Psoas muscle (tissue), 8 donors: Measurements from ENCODE around the gene TMEM267. TPM values are rescaled to one million over a fixed set of nuclear protein-coding genes. Genes with fewer than 3 reads are reported as not detected.

Experiments used
- ATAC-seq, 4 donors: fragments of 200-7000 bp; cut with Tn5 transposase; one replicate each; pipeline ENCODE4 v1.9.1; 2020; ENCODE audit warnings: moderate library complexity in 3 of 4, mild to moderate bottlenecking in 2 of 4
- DNase-seq, 2 donors: peaks; one replicate each; pipeline ENCODE4 v3.0.0-alpha.2; 2020
- H3K27ac ChIP-seq: fragments of 200-600 bp; one replicate; pipeline ENCODE4 v1.8.0; 2022
- H3K27me3 ChIP-seq, 3 donors: fragments of 200-600 bp in 1 of 3; one replicate each; pipeline versions ENCODE4 v1.6.1 to v1.8.0; 2013 to 2022; ENCODE audit warnings: low read length in 2 of 3, mild to moderate bottlenecking in 2 of 3, moderate library complexity in 1 of 3; ENCODE audit not compliant: insufficient read depth in 3 of 3
- H3K36me3 ChIP-seq, 2 donors: fragments of 200-600 bp in 1 of 2; one replicate each; pipeline versions ENCODE4 v1.6.1 to v1.8.0; 2013 to 2022; ENCODE audit warnings: low read depth in 1 of 2, mild to moderate bottlenecking in 1 of 2, moderate library complexity in 1 of 2; ENCODE audit not compliant: insufficient read depth in 1 of 2
- H3K4me1 ChIP-seq: fragments of 200-600 bp; one replicate; pipeline ENCODE4 v1.8.0; 2022
- H3K4me3 ChIP-seq: fragments of 200-600 bp; one replicate; pipeline ENCODE4 v1.8.0; 2022; ENCODE audit warnings: mild to moderate bottlenecking
- H3K9me3 ChIP-seq: fragments of 200-600 bp; one replicate; pipeline ENCODE4 v1.8.0; 2022
- WGBS, 3 donors: extraction: QIAGEN DNeasy Blood & Tissue Kit; methylation state at CpG; one replicate each; pipeline versions ENCODE4 v1.1.6 to v1.1.7; 2013; 5-methylcytosine and 5-hydroxymethylcytosine counted together
- intact Hi-C, 2 donors: fragments of 100-400 bp; cut with DNase I; formaldehyde crosslinking; loops; one replicate each; pipeline versions ENCODE4 v1.11.0 to v1.14.2; 2022
- long read RNA-seq, 2 donors: library from polyadenylated mRNA; unstranded; transcript quantifications; one replicate each; pipeline ENCODE4 v2.0.0, GENCODE V29; 2021
- polyA plus RNA-seq, 3 donors: library from polyadenylated mRNA; stranded (reverse); fragments of 200-250 nt; gene quantifications; one replicate each; pipeline ENCODE4 v1.2.3, GENCODE V29; 2013
- total RNA-seq, 4 donors: library from RNA; stranded (reverse); fragmentation: NEBNext Ultra II Directional in 2 of 4; extraction: Animal tissue kit (Norgen Biotek cat#: 25700) in 2 of 4; gene quantifications; one replicate each; pipeline versions ENCODE4 v1.2.1 to v1.2.4, GENCODE V29; 2021 to 2023
- TF ChIP-seq, protein P1 (sequence below): fragments of 200-600 bp; IDR thresholded peaks from one replicate; pipeline ENCODE4 v1.8.0; 2022; ENCODE audit warnings: antibody characterized with exemption
- donor health status: healthy with polysubstance abuse.
- donor health status: DM: no; HTN: no; CAD: no; lungs with moderate emphysema.
- donor health status: Bipolar disorder and iron deficiency.
- donor health status: healthy.
- donor health status: DM: yes; HTN: yes; CAD: no.
- donor health status: DM: no; HTN: no; CAD: no.
- donor health status: DM: no; HTN: no; CAD: no.
- donor health status: DM: yes; HTN: yes; CAD: no.

Gene TMEM267, protein sequence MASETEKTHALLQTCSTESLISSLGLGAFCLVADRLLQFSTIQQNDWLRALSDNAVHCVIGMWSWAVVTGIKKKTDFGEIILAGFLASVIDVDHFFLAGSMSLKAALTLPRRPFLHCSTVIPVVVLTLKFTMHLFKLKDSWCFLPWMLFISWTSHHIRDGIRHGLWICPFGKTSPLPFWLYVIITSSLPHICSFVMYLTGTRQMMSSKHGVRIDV
- total RNA-seq (1 to 10 TPM; 4.1 to 7.1 (median 6.1) TPM), polyA plus RNA-seq (1 to 10 TPM; 2.6 to 9.2 (median 5.4) TPM)
- long read RNA-seq, donor 1, transcript TMEM267-201 (3 exons, 2,338 nt), result major isoform, 5 of 9 reads
- long read RNA-seq, donor 1, partial matches to known transcripts, result 0 of 9 reads
- long read RNA-seq, donor 1, other reads (novel, unspliced or antisense), result 2 of 9 reads
- long read RNA-seq, donor 2, transcript TMEM267-201 (3 exons, 2,338 nt), result major isoform, 9 of 15 reads
- long read RNA-seq, donor 2, partial matches to known transcripts, result 3 of 15 reads
- long read RNA-seq, donor 2, other reads (novel, unspliced or antisense), result 2 of 15 reads

DNA sequence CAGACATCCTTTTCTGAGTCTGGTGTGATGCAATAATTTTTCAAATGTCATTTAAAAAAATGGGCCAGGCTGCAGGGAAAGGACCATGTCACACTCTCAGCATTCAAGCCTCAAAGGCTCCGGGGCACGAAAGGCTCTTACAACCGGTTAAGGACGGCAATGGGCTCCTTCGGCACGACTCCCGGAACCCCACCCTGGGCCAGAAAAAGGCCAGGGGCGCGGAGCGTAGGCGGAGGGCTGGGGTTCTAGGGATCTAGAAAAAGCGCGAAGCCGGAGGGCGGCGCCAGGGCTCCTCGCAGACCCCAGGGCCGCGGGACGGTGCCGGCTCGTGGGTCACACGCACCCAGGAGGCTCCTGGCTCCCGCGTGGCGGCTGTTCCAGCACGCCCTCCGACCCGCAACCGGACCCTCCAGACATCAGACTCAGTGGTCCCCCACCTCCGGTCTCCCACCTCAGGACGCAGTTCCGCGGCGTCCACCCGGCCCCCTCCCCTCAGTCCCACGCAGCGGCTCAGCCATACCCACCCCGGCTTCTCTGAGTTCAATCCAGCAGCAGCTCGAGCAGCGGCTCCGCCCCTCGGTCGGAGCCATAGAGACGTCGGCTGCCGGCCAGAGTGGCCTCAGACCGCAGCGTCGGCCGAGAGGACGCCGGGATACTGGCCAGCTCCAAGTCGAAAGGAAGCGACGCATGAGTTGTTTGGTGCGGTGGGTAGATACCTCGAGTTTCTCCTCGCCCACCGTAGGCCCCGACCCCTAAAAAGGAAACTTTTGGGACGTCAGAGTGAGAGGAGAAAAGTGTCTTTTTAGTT is at the start of gene TMEM267:
Gene TMEM267 (minus strand): TSS at position 568 of the 808 bp plus-strand sequence. CDS start 29,896 bp downstream, outside the sequence.
- Histone ChIP-seq H3K27ac (peak within 1 kb of the TSS; percentile 98), H3K36me3 (no peaks in the 10 kb centered on the region), H3K4me3 (peak within 1 kb of the TSS; percentile 90), H3K9me3 (no peaks in the 10 kb centered on the region), H3K4me1 (peaks cover 14% of the 10 kb centered on the region), H3K27me3 (no peaks in the 10 kb centered on the region)
- DNase-seq (peak; percentile 91 to 96), ATAC-seq (peak; percentile 95 to 97 (median 96))
- intact Hi-C loops, result loop anchor here in 1 of 2 donors (2.0 to 10.0 kb wide), 3 partner anchors 31 to 489 kb away; partner anchors contain the start of genes C5orf34 and HMGCS1
- WGBS, 3 donors, result 0 to 1% (median 1%) methylated on average over 47 to 62 of the region's 62 CpGs
- TF ChIP-seq, protein P1, sequence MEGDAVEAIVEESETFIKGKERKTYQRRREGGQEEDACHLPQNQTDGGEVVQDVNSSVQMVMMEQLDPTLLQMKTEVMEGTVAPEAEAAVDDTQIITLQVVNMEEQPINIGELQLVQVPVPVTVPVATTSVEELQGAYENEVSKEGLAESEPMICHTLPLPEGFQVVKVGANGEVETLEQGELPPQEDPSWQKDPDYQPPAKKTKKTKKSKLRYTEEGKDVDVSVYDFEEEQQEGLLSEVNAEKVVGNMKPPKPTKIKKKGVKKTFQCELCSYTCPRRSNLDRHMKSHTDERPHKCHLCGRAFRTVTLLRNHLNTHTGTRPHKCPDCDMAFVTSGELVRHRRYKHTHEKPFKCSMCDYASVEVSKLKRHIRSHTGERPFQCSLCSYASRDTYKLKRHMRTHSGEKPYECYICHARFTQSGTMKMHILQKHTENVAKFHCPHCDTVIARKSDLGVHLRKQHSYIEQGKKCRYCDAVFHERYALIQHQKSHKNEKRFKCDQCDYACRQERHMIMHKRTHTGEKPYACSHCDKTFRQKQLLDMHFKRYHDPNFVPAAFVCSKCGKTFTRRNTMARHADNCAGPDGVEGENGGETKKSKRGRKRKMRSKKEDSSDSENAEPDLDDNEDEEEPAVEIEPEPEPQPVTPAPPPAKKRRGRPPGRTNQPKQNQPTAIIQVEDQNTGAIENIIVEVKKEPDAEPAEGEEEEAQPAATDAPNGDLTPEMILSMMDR, result no peak

DNA sequence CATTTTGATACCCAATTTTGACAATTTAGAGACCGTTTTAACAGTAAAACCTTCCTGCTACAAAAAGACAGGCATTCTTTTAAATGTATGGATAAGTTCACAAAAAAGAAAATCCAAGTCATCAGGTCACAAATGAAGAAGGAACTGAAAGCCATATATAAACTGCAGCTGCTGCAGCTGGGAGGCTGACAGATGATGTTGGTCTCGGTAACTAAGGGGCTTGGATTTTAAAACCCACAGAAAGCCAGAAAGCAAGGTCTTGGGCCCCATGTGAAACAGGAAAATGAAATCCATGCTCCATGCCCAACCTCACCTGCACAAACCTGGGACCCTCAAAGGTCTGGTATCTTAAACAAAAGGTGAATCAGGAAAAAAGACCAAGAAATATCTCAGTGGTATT is 47.0 kb upstream of the TMEM267 start:
- H3K27ac ChIP-seq, result no peak overlapping the region
- peaks cover 15 to 94% of the 10 kb centered on the region in 2 donors for H3K36me3 ChIP-seq
- H3K4me1 ChIP-seq, result no peaks in the 10 kb centered on the region
- H3K27me3 ChIP-seq, result no peaks in the 10 kb centered on the region
- DNase-seq (no peak), ATAC-seq (no peak)
- no peaks in the 10 kb centered on the region for H3K9me3 ChIP-seq
- WGBS, 3 donors, result 94 to 97% (median 95%) methylated on average over 2 of the region's 2 CpGs
- intact Hi-C loops, result no loop called here
- TF ChIP-seq, protein P1, result no peak
- H3K4me3 ChIP-seq, result no peak overlapping the region

DNA sequence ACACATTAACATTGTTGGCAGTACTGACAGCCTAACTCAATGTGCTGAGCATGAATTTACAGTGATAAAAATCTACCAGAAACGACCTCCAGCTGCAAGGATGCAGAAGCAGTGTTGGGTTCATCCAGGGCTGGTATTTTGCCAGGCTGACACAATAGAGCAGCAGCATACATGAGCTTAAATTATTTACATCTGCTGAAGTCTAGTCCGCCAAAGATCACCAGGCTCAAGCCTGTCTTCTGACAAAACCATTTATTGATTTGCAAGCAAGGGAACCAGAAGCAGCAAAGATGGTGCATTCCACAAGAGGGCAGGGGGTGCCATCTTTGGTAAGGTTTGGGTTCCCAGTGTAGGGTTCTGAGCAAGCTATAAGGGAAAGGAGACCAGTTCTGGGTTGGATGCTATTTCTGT is 40.0 kb upstream of the TMEM267 start:
- Histone ChIP-seq H3K4me3 (no peak overlapping the region), H3K9me3 (no peaks in the 10 kb centered on the region), H3K27ac (no peak overlapping the region), H3K36me3 (peaks cover 8 to 51% of the 10 kb centered on the region in 2 donors), H3K4me1 (no peaks in the 10 kb centered on the region), H3K27me3 (no peaks in the 10 kb centered on the region)
- intact Hi-C loops, result no loop called here
- WGBS, 3 donors, result 56 to 64% (median 61%) methylated on average over 2 of the region's 2 CpGs
- TF ChIP-seq, protein P1, result no peak
- ATAC-seq, result no peak
- DNase-seq, result no peak

DNA sequence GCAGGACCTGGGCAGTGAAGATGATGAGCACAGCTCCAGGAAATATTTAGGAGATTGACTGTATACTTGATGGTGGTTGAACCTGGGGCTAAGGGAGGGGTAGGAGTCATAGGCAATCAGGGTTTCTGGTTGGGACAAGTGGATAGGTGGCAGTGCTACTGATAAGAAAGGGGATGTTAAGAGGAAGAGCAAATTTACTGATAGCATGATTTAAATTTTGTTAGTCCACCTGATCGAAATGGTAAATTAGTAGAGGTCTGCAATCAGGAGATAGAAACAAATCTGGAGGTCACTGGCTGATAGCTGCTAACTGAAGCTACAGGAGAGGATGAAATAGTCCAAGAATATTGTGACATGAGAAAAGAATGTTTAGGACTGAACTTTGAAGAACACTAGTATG is 37.0 kb upstream of the TMEM267 start:
- intact Hi-C loops, result no loop called here
- DNase-seq, result no peak
- WGBS, 3 donors, result 92 to 99% (median 94%) methylated on average over 1 of the region's 1 CpG
- Histone ChIP-seq H3K27me3 (no peaks in the 10 kb centered on the region), H3K4me3 (no peak overlapping the region), H3K27ac (no peak overlapping the region), H3K4me1 (no peaks in the 10 kb centered on the region), H3K9me3 (no peaks in the 10 kb centered on the region), H3K36me3 (peaks cover 5 to 26% of the 10 kb centered on the region in 2 donors)
- TF ChIP-seq, protein P1, result no peak
- no peak for ATAC-seq
